HG02943 (cell line): ENCODE data around the gene SLC16A5.
"Not testable (repeated sequence)": the region's sequence is repeated elsewhere in the genome, so short reads cannot be mapped to it uniquely, and the experiment has no call there.

Experiments used
- ATAC-seq: cut with Tn5 transposase; IDR thresholded peaks from one replicate; pipeline ENCODE4 v1.9.1; 2021; ENCODE audit warnings: mild to moderate bottlenecking, low read depth, moderate library complexity; ENCODE audit not compliant: unreplicated experiment

SLC16A5 gene

DNA sequence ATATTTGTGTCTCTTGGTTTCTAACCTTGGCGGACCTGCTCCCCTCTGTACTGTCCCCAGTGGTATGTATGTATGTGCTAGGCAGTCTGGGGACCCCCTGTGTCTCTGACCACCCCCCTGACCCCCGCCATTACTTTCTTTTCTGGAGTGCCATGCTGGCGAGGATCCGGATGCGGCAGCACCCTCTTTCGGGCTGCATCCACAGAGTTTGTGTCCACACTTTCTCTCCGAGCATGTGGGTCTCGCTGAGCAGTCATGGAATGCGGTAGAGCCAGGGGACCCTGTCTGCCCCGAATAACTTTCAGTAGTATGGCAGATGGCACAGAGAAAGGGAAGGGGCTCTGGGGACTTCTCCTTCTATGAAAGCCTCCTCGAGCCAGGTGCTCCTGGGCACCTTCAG, 23.7 kb upstream of the SLC16A5 start:
- no peak for ATAC-seq

DNA sequence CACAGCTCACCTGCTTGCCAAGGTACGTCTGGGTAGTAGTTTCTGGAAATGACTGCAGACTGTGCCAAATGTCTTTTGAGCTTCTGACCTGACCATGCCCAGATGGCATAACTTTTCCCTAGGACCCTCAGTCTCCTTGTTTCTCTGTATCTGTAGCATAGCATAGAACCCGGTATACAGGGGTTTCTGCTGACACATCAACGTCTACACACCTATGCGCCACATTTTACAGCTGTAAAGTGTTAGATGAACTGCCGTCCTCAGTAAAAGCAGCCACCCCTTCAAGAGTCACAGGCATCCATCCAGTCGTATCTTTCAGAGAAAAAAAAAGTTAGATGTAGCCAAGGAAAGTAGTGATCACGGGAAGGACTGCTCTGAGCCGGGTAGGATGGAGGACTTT, 23.3 kb upstream of the SLC16A5 start:
- ATAC-seq = no peak

DNA sequence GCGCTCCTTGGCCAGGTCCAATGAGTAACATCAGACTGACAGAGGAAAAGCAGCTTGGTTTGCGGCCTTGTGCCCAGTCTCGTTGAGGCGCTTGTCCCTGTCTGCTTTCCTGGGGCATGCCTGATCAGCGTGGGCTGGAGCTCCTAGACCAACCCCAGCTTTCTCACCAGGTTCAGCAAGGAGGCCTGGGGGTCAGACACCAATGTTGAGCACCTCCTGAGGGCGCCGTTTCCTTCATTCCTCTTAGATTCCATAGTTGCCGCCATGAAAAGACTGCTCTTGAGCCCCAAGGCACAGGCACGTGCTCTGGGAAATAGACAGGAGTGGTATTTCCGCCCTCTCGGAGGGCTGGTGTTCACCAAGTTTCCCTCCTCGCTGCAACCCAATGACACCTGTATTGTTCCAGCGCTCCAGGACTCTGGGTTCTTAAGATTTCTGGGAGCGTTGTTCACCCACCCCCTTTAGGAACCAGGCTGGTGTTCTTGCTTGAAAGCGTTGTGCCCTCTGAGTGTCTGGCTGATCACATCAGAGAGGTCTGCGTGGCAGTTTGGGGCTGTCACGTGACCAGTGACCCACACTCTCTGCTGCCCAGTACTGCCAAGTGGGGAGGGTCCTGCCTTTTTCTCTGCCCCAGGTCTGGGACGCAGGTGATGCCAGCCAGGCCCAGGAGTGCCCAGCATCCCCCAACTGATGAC, 22.7 kb upstream of the SLC16A5 start:
- no peak for ATAC-seq

DNA sequence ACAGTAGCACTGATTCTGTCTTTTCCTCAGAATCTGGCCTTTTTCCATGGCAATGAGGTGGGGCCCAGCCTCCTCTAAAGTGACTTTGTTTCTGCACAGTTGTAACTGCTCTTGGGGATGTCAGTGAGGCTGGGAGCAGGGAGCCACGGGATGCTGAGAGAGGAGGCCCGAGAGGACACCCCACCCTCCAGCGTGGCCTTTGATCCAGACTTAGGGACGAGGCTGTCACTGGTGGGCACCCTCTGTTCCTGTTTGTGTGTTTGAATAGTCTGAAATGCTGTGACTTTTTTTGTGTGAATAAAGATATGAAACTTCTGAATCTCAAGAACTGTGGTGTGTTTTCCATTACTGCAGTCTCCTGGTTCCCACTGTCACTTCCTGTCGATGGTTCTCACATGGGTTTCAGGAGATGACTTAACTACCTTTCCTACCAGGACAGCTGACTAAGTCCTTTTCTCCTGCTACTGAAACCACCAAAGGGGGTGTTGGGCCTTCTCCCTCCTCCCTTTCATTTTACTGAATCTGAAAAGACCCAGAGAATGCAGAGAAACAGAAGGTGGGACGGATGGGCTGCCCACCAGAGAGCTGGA, 22.1 kb upstream of the SLC16A5 start:
- no peak for ATAC-seq

DNA sequence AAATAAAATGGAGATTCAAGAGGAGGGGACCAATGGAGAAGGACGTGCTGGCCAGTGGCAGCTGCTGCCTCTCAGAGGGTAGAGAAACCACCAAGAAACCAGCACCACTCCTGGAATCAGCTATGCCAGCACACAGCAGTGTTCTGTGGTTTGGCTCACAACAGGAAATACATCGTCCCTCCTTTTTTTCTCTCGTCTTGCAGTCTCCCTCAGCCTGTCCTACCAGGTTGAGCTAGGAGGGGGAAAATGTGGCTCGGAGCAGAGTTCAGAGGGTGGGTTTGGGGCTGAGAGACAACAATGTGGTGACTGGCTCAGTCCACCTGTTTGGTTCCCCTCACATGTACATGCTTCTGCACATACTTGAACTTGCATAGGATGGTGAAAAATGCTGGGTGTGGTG, 19.9 kb upstream of the SLC16A5 start:
- ATAC-seq = no peak

DNA sequence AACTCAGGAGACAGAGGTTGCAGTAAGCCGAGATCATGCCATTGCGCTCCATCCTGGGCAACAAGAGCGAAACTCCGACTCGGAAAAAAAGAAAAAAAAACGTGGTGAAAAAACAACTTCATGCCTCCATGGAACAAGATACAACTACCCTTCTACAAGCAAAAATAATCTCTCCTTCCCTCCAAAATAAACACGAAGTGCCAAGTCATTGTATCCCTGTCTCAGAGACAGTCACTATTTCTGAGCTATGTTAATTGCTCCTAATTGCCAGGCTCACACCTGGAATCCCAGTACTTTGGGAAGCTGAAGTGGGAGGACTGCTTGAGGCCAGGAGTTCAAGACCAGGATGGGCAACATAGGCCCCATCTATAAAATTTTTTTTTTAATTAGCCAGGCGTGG, 19.0 kb upstream of the SLC16A5 start:
- ATAC-seq = no peak

DNA sequence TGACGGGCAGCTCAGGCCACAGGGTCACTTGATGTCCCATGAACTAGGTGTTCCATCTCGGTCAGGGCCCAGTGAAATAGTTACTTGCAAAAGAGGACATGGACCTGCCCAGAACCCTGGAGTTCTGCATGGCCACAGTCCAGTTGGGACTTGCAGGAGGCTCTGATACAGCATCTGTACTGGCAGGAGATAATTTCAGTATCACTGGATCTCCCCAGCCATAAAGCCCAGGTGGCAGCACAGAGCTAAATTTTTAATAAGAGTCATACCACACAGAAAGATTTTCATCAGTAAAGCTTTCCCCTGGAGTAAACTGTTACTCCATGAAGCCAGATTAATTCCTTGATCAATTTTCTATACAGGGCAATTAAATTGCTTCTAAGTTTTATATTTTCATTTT, 18.0 kb upstream of the SLC16A5 start:
- ATAC-seq = no peak

DNA sequence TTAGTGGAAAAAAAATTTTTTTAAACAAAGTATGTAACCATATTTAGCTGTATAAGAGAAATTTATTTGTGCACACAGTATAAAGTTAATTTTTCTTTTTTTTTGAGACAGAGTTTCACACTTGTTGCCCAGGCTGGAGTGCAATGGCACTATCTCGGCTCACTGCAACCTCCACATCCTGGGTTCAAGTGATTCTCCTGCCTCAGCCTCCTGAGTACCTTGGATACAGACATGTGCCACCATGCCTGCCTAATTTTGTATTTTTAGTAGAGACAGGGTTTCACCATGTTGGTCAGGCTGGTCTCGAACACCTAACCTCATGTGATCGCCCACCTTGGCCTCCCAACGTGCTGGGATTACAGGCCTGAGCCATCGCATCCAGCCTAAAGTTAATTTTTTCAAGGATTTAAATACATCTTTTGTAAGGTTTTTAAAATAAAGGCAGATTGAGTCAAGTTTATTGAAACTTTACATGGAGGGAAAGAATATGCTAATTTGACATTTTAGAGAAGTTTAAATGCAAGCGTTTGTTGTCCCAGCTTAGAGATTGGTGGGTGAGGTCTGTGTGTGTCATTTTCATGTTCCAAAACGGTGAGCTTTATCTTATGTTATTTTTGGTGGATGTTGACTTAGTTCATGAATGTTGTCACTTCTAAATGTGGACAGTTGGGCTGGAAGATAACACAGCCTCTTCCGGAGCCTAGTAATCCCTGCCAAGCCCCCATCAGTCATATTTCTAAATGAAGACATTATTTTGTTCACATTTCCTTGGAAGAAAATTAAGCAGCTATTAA, 16.1 kb upstream of the SLC16A5 start:
- ATAC-seq = not testable (repeated sequence)

DNA sequence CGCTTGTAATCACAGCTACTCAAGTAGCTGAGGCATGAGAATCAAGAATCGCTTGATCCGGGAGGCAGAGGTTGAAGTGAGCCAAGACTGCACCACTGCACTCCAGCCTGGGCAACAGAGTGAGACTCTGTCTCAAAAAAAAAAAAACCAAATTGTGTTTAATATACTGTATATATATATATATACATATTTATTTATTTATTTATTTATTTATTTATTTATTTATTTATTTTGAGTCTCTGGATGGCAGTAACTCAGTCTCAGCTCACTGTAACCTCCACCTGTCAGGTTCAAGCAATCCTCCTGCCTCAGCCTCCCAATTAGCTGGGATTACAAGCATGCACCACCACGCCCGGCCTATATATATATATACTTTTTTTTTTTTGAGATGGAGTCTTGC, 14.8 kb upstream of the SLC16A5 start:
- not testable (repeated sequence) for ATAC-seq

DNA sequence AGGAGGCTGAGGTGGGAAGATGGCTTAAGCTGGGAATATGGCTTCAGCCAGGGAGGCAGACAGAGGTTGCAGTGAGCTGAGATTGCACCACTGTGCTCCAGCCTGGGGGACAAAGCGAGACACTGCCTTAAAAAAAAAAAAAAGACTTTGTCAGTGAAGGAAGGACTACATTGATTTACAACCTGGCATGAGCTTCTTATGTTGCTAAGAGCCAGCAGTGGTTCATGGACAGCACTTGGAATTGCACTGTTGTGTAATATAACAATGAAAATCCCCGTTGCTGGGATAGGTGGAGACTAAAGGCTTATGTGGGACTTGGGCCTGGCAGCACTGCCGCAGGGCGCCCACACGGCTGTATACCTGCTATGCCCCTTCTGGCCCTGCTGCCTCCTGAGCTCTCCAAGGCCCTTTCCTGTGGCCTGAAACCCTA, 14.1 kb upstream of the SLC16A5 start:
- ATAC-seq = no peak

DNA sequence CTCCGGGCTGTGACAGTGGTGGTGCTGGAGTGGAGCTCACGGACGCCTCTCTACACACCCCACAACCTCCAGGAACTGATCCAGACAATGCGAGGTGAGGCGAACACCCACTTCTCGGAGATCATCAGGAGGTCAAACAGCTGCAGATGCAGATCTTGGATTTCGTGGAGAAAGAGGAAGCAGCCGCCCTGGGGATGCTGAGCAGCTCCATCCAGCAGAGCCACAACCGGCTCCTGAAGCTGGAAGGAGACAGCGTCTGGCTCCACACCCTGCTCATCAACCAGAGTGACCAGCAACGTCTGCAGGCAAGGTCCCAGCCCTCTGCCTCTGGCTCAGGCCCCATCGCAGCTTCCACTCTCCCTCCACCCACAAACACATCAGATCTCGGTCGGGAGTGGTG, 13.2 kb upstream of the SLC16A5 start:
- ATAC-seq = no peak

DNA sequence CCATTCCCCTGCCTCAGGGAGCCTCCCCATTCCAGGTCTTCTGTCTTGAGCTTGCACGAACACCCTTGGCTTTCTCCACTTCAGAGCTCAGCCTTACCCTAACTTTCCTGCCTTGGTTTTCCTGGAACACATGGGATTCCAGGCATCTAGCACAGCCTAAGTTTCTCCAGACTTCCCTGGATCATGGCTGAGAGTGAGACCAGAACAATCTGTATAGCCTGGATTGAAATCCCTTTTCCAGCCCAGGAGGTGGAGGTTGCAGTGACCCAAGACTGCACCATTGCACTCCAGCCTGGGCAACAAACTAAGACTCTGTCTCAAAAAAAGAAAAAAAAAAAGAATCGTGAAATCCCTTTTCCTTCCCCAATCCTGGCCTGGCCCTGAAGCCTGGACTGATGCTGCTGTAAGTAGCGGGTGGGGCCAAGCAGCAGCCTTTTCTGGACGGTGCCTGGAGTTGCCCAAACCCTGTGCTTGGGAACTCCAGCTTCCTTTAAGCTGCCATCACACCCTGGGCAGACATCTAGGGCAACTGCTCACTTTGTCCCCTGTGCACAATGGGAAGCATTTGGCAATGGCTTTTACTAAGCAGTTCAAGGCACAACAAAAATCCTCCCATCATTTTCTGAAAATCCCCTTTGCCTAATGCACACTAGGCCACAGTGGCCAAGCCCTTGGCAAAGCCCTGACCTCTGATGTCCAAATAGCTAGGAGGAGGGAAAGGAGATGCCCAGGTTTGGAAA, 12.0 kb upstream of the SLC16A5 start:
- no peak for ATAC-seq

DNA sequence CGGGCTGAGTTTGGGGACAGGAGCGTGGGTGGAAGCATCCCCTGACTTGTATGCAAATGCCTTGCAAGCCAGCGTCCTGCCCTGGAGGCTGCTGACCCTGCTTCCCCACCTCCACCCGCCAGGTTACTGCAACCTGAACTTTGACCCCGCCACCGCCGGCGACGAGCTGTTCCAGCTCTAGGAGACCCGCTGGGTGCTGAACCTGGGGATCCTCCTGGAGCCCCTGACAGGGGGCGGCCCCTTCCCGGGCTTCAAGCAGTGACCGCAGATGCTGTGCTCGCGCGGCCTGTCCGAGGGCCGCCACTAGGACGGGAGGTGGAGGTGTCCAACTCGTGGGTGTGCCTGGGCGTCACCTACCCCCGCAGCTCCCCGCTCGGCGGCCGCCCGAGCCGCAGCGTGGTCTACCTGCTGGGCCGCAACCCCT, 10.7 kb upstream of the SLC16A5 start:
- ATAC-seq = no peak

DNA sequence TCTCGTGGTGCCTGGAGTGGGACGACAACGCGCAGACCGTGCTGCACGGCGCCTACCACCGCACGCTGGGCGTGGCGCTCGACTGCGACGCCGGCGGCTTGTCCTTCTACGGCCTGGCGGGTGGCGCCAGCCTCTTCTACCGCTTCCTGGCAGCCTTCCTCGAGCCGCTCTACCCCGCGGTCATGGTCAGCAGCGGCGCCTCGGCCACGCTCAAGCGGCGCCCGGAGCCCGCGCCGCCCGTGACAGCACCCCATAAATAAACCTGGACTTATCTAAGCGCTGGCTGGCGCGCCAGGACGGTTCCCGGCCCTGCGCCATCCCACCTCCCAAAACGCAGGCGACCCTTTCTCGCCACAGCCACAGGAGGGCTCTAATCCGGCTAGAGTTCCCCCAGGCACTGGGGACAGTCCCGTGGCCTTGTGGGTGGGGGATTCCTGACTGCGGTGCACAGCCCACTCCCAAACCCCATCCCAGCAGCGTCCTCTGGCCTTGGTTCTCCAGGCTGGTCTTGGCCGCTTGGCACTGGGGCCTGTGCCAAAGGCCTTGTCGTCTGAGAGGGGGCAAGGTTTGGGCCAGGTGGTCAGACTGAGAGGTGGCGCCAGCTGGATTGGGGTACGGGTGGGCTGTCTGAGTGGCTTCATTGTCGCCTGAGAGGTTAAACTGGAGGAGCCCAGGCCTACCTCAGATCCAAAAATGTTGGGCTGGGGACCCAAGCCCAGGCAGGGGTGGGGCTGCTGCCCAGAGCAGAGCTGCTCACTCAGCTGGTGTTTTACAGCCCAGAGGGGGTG, 10.1 kb upstream of the SLC16A5 start:
- no peak for ATAC-seq

DNA sequence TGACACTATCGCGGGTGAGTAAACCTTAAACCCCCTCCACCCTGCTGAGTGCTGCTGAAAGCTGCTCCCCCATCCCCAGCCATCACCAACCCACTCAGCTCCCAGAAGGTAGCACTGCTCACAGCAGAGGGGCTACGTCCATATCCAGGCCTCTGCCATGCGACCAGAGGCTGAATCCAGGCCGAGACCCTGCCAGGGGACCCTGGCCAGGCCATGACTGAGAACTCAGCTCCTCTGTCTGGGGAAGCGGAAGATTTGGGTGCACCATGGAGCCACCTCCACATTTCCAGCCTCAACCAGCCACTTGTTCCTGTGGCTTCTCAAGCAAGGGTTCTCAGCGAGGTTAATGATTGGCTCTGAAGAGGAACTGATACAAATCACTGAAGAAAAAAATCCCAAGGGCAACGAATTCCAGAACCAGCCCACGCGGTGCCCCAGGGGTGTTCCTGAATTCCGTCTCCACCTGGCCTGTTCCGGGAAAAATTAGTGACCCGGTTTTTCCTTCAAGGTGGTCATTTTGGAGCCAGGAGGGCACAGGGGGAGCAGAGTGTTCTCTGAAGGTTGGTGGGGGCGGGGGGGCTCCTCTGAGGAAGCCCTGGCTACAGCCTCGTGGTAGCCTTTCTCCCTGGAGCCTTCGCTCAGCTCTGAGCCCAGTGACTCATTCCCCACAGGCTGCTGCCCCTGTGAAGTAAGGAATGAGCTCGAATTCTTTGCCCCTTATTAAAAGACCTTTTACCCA, 9.3 kb upstream of the SLC16A5 start:
- no peak for ATAC-seq

DNA sequence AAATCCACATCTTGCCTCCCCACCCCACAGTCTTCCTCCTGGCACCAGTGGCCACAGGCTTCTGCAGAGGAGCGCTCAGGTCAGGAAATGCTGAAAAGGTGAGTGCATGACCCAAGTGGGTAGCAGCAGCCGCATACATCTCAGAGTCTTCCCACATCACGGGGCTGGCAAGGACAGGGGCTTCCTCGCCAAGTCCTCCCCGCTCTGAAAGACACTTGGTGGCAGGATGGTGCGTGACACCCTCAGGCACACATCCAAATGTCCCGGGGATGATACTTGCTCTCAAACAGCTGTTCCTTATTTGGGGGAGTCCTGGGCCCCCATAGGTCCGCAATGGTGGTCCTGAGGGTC, 8.8 kb upstream of the SLC16A5 start:
- no peak for ATAC-seq

DNA sequence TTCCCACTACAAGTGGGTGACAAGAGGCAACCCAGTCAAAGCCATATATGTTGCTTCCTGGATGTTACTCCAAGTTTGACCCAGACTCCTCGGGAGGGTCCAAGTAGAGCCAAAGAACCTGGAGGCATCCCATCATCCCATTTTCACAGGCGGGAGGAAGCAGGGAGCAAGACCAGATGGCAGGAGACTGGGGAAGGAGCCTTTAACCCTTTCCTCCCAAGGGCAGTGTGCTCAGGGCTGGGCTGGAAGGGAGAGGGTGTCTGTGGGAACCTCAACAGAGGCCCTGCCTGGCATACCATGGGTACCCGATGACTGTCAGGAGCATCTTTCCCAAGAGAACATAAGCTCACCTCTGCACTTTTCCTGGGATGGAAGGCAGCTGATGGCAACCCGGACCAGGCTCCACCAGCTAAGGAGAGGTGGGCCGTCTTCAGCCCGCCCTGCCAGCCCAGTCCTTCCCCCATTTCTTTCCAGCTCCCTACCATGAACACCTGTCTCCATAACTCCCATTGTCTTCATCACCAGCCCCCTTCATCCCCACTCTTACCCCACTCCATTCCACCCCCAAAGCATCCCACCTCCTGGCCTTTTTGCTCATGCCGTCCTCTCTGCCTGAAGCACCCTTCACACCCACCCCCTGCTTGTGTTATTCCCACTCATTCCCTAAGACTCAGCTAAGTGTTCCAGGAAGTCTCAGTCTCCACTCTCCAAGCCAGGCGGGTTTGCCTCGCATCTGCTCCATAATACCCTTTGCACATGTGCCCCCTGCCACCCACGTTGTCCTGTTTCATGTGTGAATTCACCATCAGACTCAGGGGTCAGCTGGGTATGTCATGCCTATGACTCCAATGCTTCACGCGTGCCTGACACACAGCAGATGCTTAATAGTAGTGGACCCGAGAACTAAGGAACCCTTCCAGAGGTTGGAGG, 5.9 kb upstream of the SLC16A5 start:
- no peak for ATAC-seq

DNA sequence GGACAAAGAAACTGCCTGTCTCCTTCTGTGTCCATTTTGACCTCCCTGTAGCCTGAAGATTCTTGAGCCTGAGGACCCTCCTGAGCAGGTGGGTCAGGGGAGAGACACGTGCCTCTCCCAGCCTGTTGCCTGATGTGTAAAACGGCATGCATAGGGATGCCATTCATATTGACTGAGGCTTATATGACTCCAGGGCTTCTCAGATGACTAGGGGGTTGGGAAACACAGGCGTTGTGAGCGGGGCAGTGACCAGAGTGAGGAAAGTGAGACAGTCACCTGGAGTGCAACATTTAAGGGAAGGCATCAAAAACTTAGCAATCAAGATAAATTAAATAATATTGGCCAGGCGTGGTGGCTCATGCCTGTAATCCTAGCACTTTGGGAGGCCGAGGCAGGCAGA, 5.1 kb upstream of the SLC16A5 start:
- no peak for ATAC-seq
